Smooth muscle cell (in vitro differentiated cells): ENCODE data around the gene LIN28B. TPM values are rescaled to one million over a fixed set of nuclear protein-coding genes. Genes with fewer than 3 reads are reported as not detected.

Source experiments
- DNase-seq: peaks from one replicate; lab custom pipeline; 2025; ENCODE audit not compliant: unreplicated experiment; lab: John Stamatoyannopoulos, UW
- H2AFZ ChIP-seq: fragments of 200-600 bp; sonication (generic); 2 replicates; pipeline ENCODE4 v1.6.0; 2016; ENCODE audit warnings: antibody characterized with exemption, low read depth, mild to moderate bottlenecking
- H3F3A ChIP-seq: fragments of 200-600 bp; sonication (generic); 2 replicates; pipeline ENCODE4 v1.6.0; 2017; ENCODE audit warnings: antibody characterized with exemption, low read depth
- H3K27ac ChIP-seq: fragments of 200-600 bp; sonication (generic); 2 replicates; pipeline ENCODE4 v1.5.1; 2016; ENCODE audit warnings: low read depth, mild to moderate bottlenecking
- H3K27me3 ChIP-seq: fragments of 200-600 bp; sonication (generic); 2 replicates; pipeline ENCODE4 v1.6.1; 2016; ENCODE audit warnings: low read depth, mild to moderate bottlenecking
- H3K36me3 ChIP-seq: fragments of 200-600 bp; sonication (generic); 2 replicates; pipeline ENCODE4 v1.5.1; 2016; ENCODE audit warnings: low read depth
- H3K4me1 ChIP-seq: fragments of 200-600 bp; sonication (generic); 2 replicates; pipeline ENCODE4 v1.5.1; 2016; ENCODE audit warnings: low read depth
- H3K4me2 ChIP-seq: fragments of 200-600 bp; sonication (generic); 2 replicates; pipeline ENCODE4 v1.6.0; 2016; ENCODE audit warnings: mild to moderate bottlenecking
- H3K4me3 ChIP-seq: fragments of 200-600 bp; sonication (generic); 2 replicates; pipeline ENCODE4 v1.5.1; 2016; ENCODE audit warnings: mild to moderate bottlenecking
- H3K79me2 ChIP-seq: fragments of 200-600 bp; sonication (generic); 2 replicates; pipeline ENCODE4 v1.6.0; 2016; ENCODE audit warnings: low read depth, mild to moderate bottlenecking
- H3K9ac ChIP-seq: fragments of 200-600 bp; sonication (generic); 2 replicates; pipeline ENCODE4 v1.6.0; 2016; ENCODE audit warnings: low read depth
- H3K9me3 ChIP-seq: fragments of 200-600 bp; sonication (generic); replicated peaks from 2 replicates; pipeline ENCODE4 v1.5.1; 2016; ENCODE audit warnings: low read depth
- H4K20me1 ChIP-seq: fragments of 200-600 bp; sonication (generic); 2 replicates; pipeline ENCODE4 v1.6.0; 2016; ENCODE audit warnings: low read depth
- WGBS: methylation state at CpG from one replicate; pipeline ENCODE4 v1.1.7; 2016; ENCODE audit warnings: low lambda C conversion rate; 5-methylcytosine and 5-hydroxymethylcytosine counted together
- polyA plus RNA-seq: library from polyadenylated mRNA; unstranded; fragments of >200 nt; fragmentation: Nextera tagmentation; extraction: Ambion mirVana; gene quantifications from 2 replicates; pipeline ENCODE4 v1.2.1, GENCODE V29; 2016
- total RNA-seq: library from RNA; depleted of rRNA; stranded (reverse); fragments of >200 nt; gene quantifications from 2 replicates; pipeline ENCODE4 v1.2.3, GENCODE V29; 2014
- TF ChIP-seq, protein P1 (sequence below): fragments of 200-600 bp; sonication (generic); IDR thresholded peaks from 2 replicates; pipeline ENCODE4 v1.5.1; 2017; ENCODE audit warnings: borderline replicate concordance, mild to moderate bottlenecking, antibody characterized with exemption; ENCODE audit not compliant: insufficient read depth, poor library complexity, severe bottlenecking

LIN28B gene
- total and polyA plus RNA-seq, 2 experiments from 2014 or later: 1.4 to 11.6 TPM

DNA sequence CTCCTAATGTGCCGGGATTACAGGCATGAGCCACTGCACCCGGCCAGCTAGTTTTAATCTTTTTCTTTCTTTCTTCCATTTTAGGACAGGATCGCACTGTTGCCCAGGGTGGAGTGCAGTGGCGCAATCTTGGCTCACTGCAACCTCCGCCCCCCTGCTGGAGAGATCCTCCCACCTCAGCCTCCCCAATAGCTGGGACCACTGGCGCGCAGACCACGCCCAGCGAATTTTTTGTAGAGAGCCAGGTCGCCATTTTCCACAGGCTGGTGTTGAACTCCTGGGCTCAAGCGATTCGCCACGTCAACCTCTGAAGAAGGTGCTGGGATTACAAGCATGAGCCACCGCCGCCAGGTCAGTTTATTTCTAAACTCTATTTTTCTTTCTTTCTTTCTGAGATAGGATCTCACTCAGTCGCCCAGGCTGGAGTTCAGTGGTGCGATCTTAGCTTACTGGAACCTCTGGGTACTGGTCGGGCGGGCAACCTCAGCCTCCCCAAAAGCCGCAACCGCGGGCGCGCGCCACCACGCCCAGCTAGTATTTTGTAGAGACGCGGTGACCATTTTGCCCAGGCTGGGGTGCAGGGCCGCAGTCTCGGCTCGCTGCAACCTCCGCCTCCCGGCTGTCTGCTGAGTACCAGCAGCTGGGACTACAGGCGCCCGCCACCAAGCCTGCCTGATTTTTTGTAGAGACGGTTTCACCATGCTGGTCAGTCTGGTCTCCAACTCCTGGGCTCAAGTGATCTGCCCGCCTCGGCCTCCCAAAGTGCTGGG, 20.0 kb upstream of the LIN28B start:
- Histone ChIP-seq H3K79me2 (no peaks in the 10 kb centered on the region), H3K27me3 (no peaks in the 10 kb centered on the region), H2AFZ (no peak overlapping the region), H3F3A (no peaks in the 10 kb centered on the region), H3K9ac (no peak overlapping the region), H3K27ac (no peak overlapping the region), H3K36me3 (no peaks in the 10 kb centered on the region), H3K4me2 (no peak overlapping the region), H4K20me1 (no peaks in the 10 kb centered on the region), H3K4me1 (peaks cover 5% of the 10 kb centered on the region), H3K9me3 (no peaks in the 10 kb centered on the region), H3K4me3 (no peak overlapping the region)
- no peak for DNase-seq
- 94% methylated on average over 38 of the region's 38 CpGs for WGBS
- TF ChIP-seq, protein P1, sequence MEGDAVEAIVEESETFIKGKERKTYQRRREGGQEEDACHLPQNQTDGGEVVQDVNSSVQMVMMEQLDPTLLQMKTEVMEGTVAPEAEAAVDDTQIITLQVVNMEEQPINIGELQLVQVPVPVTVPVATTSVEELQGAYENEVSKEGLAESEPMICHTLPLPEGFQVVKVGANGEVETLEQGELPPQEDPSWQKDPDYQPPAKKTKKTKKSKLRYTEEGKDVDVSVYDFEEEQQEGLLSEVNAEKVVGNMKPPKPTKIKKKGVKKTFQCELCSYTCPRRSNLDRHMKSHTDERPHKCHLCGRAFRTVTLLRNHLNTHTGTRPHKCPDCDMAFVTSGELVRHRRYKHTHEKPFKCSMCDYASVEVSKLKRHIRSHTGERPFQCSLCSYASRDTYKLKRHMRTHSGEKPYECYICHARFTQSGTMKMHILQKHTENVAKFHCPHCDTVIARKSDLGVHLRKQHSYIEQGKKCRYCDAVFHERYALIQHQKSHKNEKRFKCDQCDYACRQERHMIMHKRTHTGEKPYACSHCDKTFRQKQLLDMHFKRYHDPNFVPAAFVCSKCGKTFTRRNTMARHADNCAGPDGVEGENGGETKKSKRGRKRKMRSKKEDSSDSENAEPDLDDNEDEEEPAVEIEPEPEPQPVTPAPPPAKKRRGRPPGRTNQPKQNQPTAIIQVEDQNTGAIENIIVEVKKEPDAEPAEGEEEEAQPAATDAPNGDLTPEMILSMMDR: no peak

DNA sequence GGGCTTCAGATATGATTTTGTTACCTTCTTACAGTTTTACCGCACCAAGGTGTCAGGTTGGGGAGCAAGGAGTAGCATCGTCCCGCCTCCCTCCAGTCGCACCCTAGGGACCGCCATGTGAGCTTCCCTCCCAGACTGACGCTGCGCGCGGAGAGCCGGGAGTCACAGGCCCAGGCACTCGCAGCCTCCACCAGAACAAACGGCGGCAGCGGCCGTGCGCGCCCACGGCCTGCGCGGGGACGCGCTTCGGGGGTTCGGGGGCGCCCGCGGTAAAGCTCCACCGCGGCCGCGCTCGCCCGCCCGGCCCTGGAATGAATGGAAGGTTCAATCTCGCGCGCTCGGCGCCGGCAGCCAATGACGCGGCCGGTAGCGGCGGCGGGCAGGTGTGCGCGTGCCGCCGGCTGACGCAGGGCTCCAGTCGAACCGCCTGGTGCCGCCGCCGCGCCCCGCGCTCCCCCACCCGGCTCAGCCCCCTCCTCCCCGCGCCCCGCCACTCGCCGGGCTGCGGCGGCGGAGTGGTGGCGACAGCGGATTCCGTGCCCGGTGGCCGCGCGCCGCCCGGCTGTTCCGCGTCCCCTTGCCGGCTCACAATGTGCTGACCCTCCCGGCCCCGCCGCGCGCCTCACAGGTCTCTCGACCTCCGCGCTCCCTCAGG, 16.5 kb upstream of the LIN28B start:
- H3K9me3 ChIP-seq: no peaks in the 10 kb centered on the region
- H3K4me2 ChIP-seq: peak overlapping the region; percentile 84
- 4% methylated on average over 51 of the region's 88 CpGs for WGBS
- no peaks in the 10 kb centered on the region for H3F3A ChIP-seq
- TF ChIP-seq, protein P1: no peak
- H3K27ac ChIP-seq: no peak overlapping the region
- no peaks in the 10 kb centered on the region for H3K27me3 ChIP-seq
- peaks cover 5% of the 10 kb centered on the region for H3K79me2 ChIP-seq
- no peaks in the 10 kb centered on the region for H4K20me1 ChIP-seq
- H3K4me1 ChIP-seq: peaks cover 25% of the 10 kb centered on the region
- no peak for DNase-seq
- no peak overlapping the region for H3K9ac ChIP-seq
- H2AFZ ChIP-seq: peak overlapping the region; percentile 99
- H3K36me3 ChIP-seq: no peaks in the 10 kb centered on the region
- peak overlapping the region; percentile 58 for H3K4me3 ChIP-seq

DNA sequence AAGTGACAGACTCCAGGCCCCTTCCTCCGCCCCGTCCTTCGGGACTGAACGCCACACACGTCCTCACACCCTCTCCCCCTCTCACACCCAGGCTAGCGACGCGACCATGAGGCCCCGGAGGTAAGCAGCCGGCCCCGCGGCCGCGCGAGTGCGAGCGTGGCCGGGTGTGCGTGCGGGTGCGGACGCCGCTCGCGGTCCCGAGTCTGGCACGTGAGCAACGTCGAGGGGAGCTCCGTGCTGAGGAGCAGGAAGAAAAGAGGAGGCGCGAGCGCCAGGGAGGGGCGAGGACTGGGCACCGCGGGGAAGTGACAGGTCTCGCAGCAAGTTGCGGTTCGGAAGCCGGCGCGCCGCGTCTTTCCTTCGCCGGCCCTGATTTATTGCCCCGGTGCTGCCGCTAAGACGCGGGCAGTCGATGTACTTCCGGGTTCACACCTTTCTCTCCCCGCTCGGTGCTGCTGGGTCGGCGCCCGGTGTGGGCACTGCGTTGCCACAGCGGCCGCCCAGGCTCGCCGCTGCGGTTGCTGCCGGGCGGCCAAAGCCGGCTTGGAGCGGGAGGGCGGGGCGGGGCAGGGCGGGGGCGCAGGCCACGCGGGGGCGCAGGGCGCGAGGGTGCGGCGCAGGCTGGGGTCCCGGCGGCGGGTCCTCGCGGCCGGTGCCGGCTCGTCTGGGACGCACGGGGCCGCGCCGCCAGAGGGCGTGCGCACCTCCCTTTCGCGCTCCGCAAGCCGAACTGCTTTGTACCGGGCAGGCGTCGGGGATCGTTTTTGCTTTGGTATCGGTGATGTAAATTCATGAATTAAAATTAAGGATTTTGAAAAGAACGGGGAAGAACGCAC, 15.8 kb upstream of the LIN28B start:
- no peaks in the 10 kb centered on the region for H3F3A ChIP-seq
- no peak overlapping the region for H3K9ac ChIP-seq
- H3K9me3 ChIP-seq: no peaks in the 10 kb centered on the region
- H3K36me3 ChIP-seq: no peaks in the 10 kb centered on the region
- H3K4me2 ChIP-seq: peak overlapping the region; percentile 84
- no peaks in the 10 kb centered on the region for H4K20me1 ChIP-seq
- H3K79me2 ChIP-seq: peaks cover 5% of the 10 kb centered on the region
- DNase-seq: no peak
- H3K27ac ChIP-seq: no peak overlapping the region
- TF ChIP-seq, protein P1: peak; percentile 63
- H3K27me3 ChIP-seq: no peaks in the 10 kb centered on the region
- H2AFZ ChIP-seq: peak overlapping the region; percentile 99
- H3K4me1 ChIP-seq: peaks cover 25% of the 10 kb centered on the region
- WGBS: under 1% methylated on average over 95 of the region's 104 CpGs
- peak overlapping the region; percentile 58 for H3K4me3 ChIP-seq
